Measurements from ENCODE around the gene GPC1.

The GPC1 gene

GRCh38 chr2:240442891-240443715, 7.6 kb downstream of the GPC1 start:
- no peak for DNase-seq (ENCODE audit: low read depth in 2 of 2)

GRCh38 chr2:240443891-240444301, 8.4 kb downstream of the GPC1 start:
- DNase-seq (ENCODE audit: low read depth in 2 of 2), result no peak

- no peak for DNase-seq (ENCODE audit: low read depth in 2 of 2)
These were observed 9.0 kb downstream of the GPC1 start for GRCh38 chr2:240444464-240444863.

GRCh38 chr2:240445961-240446663, 10.6 kb downstream of the GPC1 start:
- DNase-seq (ENCODE audit: low read depth in 2 of 2), result no peak

GRCh38 chr2:240446664-240447175, 11.3 kb downstream of the GPC1 start:
- DNase-seq (ENCODE audit: low read depth in 2 of 2), result no peak

- DNase-seq (ENCODE audit: low read depth in 2 of 2), result no peak
These were observed 11.9 kb downstream of the GPC1 start for GRCh38 chr2:240447331-240447730.

GRCh38 chr2:240447934-240448333, 12.5 kb downstream of the GPC1 start:
- no peak for DNase-seq (ENCODE audit: low read depth in 2 of 2)

GRCh38 chr2:240448387-240449274, 13.2 kb downstream of the GPC1 start:
- no peak for DNase-seq (ENCODE audit: low read depth in 2 of 2)

- no peak for DNase-seq (ENCODE audit: low read depth in 2 of 2)
These were observed 14.5 kb downstream of the GPC1 start for GRCh38 chr2:240449764-240450531.

- no peak for DNase-seq (ENCODE audit: low read depth in 2 of 2)
These were observed 15.2 kb downstream of the GPC1 start for GRCh38 chr2:240450532-240451107.

- no peak for DNase-seq (ENCODE audit: low read depth in 2 of 2)
These were observed 15.7 kb downstream of the GPC1 start for GRCh38 chr2:240451108-240451611.

GRCh38 chr2:240451791-240452461, 16.5 kb downstream of the GPC1 start:
- DNase-seq (ENCODE audit: low read depth in 2 of 2), result no peak

- DNase-seq (ENCODE audit: low read depth in 2 of 2), result no peak
These were observed 17.2 kb downstream of the GPC1 start for GRCh38 chr2:240452462-240453256.

GRCh38 chr2:240453461-240454105, 18.1 kb downstream of the GPC1 start:
- no peak for DNase-seq (ENCODE audit: low read depth in 2 of 2)

GRCh38 chr2:240454106-240454901, 18.8 kb downstream of the GPC1 start:
- no peak for DNase-seq (ENCODE audit: low read depth in 2 of 2)

GRCh38 chr2:240455272-240455646, 19.8 kb downstream of the GPC1 start:
- no peak for DNase-seq (ENCODE audit: low read depth in 2 of 2)

- no peak for DNase-seq (ENCODE audit: low read depth in 2 of 2)
These were observed 20.4 kb downstream of the GPC1 start for GRCh38 chr2:240455647-240456446.
